GM12892 (cell line): Measurements from ENCODE around the gene CBR3.

ENCODE experiments used
- DNase-seq: peaks from one replicate; pipeline ENCODE4 v3.0.0; 2011; ENCODE audit not compliant: insufficient read length
- FAIRE-seq: peaks from 2 replicates; lab custom pipeline; 2011; peaks lifted over from hg19 to GRCh38; lab: Jason Lieb, UNC
- POLR2A ChIP-seq: IDR thresholded peaks from 2 replicates; pipeline ENCODE4 v1.6.1; 2011; ENCODE audit warnings: low read depth, low read length, control low read depth
- POLR2AphosphoS5 ChIP-seq: IDR thresholded peaks from 2 replicates; pipeline ENCODE4 v1.6.1; 2011; ENCODE audit warnings: low read depth, low read length, control low read depth
- TAF1 ChIP-seq: IDR thresholded peaks from 2 replicates; pipeline ENCODE4 v1.6.1; 2011; ENCODE audit warnings: low read depth, mild to moderate bottlenecking, control low read depth, low read length, borderline replicate concordance

The CBR3 gene

DNA sequence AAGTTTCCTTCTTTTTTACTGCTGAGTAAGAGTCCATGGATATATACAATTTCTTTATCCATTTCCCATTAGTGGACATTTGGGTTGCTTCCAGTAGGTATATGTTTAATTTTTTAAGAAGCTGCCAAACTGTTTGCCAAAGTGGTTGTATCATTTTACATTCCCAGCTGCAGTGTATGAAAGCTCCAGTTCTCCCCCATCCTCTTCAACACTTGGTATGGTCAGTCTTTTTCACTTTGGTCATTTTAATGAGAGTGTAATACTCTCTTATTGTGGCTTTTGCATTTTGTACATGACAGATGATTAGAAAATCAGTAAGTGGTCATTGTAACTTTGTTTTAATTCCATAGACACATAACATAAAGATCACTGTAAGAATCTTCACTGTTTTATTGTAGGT is 44.3 kb downstream of the CBR3 start:
- no peak for DNase-seq
- no peak for FAIRE-seq
- TF ChIP-seq POLR2AphosphoS5: no peak
- TF ChIP-seq TAF1: no peak
- TF ChIP-seq POLR2A: no peak

DNA sequence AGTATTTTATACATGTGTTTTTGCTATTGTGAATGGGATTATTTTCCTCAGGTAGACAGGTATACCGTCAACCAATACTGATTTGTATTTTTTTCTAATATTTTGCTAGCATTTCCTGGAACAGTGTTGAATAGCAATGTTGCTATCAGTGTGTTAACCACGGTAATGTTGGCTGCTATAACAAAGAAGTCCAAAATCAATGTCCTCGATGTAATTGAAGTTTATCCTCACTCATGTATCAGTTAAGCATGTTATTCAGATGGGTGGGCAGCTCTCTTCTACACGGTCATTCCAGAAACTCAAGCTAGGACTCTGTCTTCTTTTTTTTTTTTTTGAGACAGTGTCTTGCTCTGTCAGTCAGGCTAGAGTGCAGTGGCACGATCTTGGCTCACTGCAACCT is 46.1 kb downstream of the CBR3 start:
- FAIRE-seq: no peak

DNA sequence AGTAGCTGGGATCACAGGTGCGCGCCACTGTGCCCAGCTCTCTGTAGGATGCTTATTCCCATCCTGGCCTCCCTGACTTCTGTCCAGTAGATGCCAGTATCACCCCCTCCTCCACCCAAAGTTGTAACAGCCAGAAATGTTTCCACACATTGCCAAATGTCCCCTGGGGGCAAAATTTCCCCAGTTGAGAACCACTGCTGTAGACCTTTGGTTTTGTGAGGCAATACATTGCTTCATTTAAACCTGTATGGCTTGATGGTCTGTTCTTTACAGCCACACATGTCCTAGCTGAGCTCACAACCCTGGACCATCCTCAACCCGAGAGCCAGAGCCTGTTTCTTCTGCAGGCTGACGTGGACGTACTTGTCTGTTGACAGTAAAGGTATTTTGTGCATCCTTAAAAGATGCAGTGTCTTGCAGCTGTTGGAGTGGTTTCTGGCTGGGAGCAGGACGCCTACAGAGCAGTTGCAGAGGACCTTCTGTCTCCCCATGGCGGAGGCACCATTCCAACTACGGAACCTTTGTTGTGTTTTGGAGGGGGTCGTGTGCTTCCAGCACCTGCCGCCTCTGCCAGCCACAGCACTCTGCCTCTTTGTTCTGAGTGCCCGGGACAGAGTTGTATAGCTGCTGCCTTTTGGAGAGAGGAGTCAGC is 48.4 kb downstream of the CBR3 start:
- DNase-seq (no peak), FAIRE-seq (no peak)
- no peak for TF ChIP-seq TAF1

More for the DNA sequence above, 46.1 kb downstream of the CBR3 start:
- TF ChIP-seq TAF1 (no peak), POLR2AphosphoS5 (no peak), POLR2A (no peak)
- DNase-seq: no peak

DNA sequence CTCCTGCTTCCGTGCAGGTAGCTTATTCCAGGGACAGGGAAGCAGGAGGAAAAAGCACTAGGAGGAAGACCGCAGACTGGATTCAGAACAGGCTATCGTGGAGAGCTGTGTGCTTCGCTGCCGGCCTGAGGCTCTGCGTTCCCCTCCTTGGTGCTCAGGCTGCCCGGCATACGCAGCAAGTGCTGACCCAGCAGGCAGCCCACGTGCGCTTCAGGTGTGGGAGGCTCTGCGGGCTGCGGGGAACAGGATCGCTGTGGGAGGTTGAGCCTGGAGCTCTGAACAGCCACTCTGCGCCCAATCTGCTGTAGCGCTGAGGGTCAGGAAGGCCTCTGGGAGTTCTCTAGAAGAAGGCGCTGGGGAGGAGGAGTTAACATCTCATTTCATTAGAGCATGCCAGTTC is 49.7 kb downstream of the CBR3 start:
- no peak for FAIRE-seq
- DNase-seq: no peak
- TF ChIP-seq POLR2A: no peak
- no peak for TF ChIP-seq TAF1
- no peak for TF ChIP-seq POLR2AphosphoS5

- FAIRE-seq (no peak), DNase-seq (no peak)
- no peak for TF ChIP-seq TAF1
- no peak for TF ChIP-seq POLR2A
- no peak for TF ChIP-seq POLR2AphosphoS5
Observed at GRCh38 chr21:36185523-36185922, 50.6 kb downstream of the CBR3 start.

- FAIRE-seq (no peak), DNase-seq (no peak)
- TF ChIP-seq TAF1: no peak
- TF ChIP-seq POLR2A: no peak
- no peak for TF ChIP-seq POLR2AphosphoS5
Observed at GRCh38 chr21:36186081-36186480, 51.2 kb downstream of the CBR3 start.

DNA sequence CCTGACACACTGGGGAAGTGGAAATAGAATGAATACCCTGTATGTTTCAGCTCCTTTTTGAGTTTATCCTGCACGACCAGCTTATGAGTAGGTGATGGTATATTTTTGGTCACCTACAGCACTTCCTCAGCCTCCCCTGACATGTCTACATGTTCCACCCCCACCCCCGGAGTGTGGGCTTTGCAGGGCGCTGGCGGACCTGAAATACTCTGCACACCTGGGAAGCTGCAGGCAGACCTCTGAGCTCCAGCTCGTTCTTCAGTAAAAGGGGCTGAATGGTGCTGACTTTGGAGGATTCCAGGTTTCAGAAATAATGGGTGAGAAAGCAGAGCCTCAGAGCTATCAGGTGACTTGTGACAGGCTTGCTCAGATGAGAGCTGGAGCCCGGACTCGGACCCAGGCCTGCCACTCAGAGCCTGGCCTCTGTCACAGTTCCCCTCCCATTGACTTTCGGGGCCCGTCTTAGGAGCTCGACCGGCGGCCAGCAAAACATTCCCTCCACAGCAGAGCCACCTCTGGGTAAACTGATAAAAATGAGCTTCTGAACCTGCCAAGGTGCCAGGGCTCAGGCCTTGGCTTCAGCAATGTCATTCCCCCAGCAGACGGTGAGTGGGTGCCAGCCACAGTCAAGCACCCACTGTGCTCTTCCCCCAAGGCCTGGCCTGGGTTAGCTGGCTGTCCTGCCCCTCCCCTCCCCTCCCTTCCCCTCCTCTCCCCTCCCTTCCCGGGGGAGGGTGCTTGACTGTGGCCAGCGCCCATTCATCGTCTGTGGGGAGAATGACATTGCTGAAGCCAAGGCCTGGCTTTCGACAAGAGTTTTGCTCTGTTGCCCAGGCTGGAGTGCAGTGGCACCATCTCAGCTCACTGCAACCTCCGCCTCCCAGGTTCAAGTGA is 51.9 kb downstream of the CBR3 start:
- DNase-seq (no peak), FAIRE-seq (no peak)
- TF ChIP-seq TAF1 (no peak), POLR2AphosphoS5 (no peak), POLR2A (no peak)

DNA sequence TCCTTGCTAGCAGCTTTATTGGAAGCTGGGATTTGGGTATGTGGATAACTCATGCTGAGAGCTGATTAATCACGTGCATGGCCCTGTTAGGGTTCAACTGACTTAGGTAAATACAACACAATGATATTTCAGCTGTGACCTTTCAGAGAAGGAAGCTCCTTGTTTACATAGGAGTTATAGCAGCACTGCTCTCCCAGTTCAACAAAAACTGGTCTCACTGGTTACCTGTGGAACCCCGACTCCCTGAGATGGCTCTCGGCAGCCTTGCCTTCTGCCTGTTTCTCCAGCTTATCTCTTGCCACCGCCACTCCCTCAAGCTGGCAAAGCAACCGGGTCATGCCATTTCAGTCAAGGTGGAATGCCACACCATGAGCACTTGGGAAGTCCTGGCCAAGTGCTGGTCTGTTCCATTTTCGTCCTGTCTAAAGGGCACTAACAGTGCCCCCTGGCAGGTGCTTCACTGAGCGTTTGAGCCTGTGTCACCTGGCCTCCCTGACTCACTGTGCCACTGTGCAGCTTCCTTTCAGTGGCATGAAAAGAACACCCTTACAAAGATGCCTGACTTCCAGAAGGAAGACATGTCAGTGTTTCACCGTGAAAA is 53.3 kb downstream of the CBR3 start:
- DNase-seq (no peak), FAIRE-seq (no peak)
- TF ChIP-seq POLR2AphosphoS5: no peak
- TF ChIP-seq TAF1: no peak
- TF ChIP-seq POLR2A: no peak

- no peak for DNase-seq
- no peak for FAIRE-seq
Observed at GRCh38 chr21:36188937-36189336, 54.1 kb downstream of the CBR3 start.

GRCh38 chr21:36190736-36191135 is 55.9 kb downstream of the CBR3 start:
- DNase-seq: no peak
- TF ChIP-seq TAF1: no peak
- no peak for TF ChIP-seq POLR2AphosphoS5
- TF ChIP-seq POLR2A: no peak
- FAIRE-seq: no peak

More at GRCh38 chr21:36188937-36189336, 54.1 kb downstream of the CBR3 start:
- TF ChIP-seq POLR2AphosphoS5 (no peak), POLR2A (no peak), TAF1 (no peak)

GRCh38 chr21:36193200-36193599 is 58.3 kb downstream of the CBR3 start:
- DNase-seq (no peak), FAIRE-seq (no peak)
- no peak for TF ChIP-seq POLR2AphosphoS5
- TF ChIP-seq TAF1: no peak

DNA sequence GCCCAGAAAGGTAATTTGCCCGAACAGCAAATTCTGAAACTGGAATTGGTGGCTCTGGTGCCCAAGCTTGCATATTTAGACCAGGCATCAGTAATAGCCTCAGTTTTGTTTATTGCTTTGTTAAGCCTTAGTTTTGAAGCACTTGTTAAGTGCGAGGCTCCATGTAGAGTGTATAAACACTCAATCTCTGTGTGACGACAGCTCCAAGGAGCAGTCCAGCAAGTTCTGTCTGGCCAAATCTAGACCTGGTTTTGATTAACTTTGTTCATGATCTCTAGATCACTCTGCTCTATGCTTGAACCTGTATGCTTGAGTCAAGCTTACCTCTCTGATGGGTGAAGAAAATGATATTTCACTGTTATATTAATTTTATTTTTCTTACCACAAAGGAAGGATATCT is 59.1 kb downstream of the CBR3 start:
- FAIRE-seq (no peak), DNase-seq (no peak)
- TF ChIP-seq POLR2AphosphoS5 (no peak), TAF1 (no peak), POLR2A (no peak)

- no peak for TF ChIP-seq TAF1
- TF ChIP-seq POLR2A: no peak
- TF ChIP-seq POLR2AphosphoS5: no peak
- no peak for FAIRE-seq
- DNase-seq: no peak
Observed at GRCh38 chr21:36195613-36196012, 60.7 kb downstream of the CBR3 start.
